HG02852 (cell line): Measurements from ENCODE around the gene OR2AT4.
"Not testable (repeated sequence)": the region's sequence is repeated elsewhere in the genome, so short reads cannot be mapped to it uniquely, and the experiment has no call there.

Experiments used
- ATAC-seq: cut with Tn5 transposase; IDR thresholded peaks from one replicate; pipeline ENCODE4 v1.9.1; 2021; ENCODE audit warnings: mild to moderate bottlenecking, moderate library complexity; ENCODE audit not compliant: unreplicated experiment

The OR2AT4 gene

GRCh38 chr11:75096456-75097172, at the start of gene OR2AT4:
OR2AT4 (minus strand) TSS chr11:75096876.
- no peak for ATAC-seq

- ATAC-seq = no peak
These were observed 49.4 kb upstream of the OR2AT4 start for GRCh38 chr11:75145972-75146519.

- no peak for ATAC-seq
These were observed 48.7 kb upstream of the OR2AT4 start for GRCh38 chr11:75145196-75145971.

- no peak for ATAC-seq
These were observed 48.0 kb upstream of the OR2AT4 start for GRCh38 chr11:75144716-75145014.

- no peak for ATAC-seq
These were observed 46.7 kb upstream of the OR2AT4 start for GRCh38 chr11:75143420-75143731.

GRCh38 chr11:75142714-75143419, 46.2 kb upstream of the OR2AT4 start:
- ATAC-seq = peak; percentile 52

GRCh38 chr11:75141166-75141565, 44.5 kb upstream of the OR2AT4 start:
- no peak for ATAC-seq

GRCh38 chr11:75140269-75141138, 43.8 kb upstream of the OR2AT4 start:
- peak; percentile 45 for ATAC-seq

GRCh38 chr11:75135651-75136050, 39.0 kb upstream of the OR2AT4 start:
- no peak for ATAC-seq

GRCh38 chr11:75135021-75135650, 38.5 kb upstream of the OR2AT4 start:
- ATAC-seq = no peak

- ATAC-seq = no peak
These were observed 37.3 kb upstream of the OR2AT4 start for GRCh38 chr11:75133976-75134375.

GRCh38 chr11:75132080-75132479, 35.4 kb upstream of the OR2AT4 start:
- ATAC-seq = no peak

- ATAC-seq = no peak
These were observed 29.9 kb upstream of the OR2AT4 start for GRCh38 chr11:75126564-75126963.

GRCh38 chr11:75118577-75118976, 21.9 kb upstream of the OR2AT4 start:
- no peak for ATAC-seq

- no peak for ATAC-seq
These were observed 17.8 kb upstream of the OR2AT4 start for GRCh38 chr11:75114465-75114864.

- ATAC-seq = no peak
These were observed 16.4 kb upstream of the OR2AT4 start for GRCh38 chr11:75113030-75113429.

- ATAC-seq = no peak
These were observed 15.5 kb upstream of the OR2AT4 start for GRCh38 chr11:75112200-75112599.

GRCh38 chr11:75107187-75107586, 10.5 kb upstream of the OR2AT4 start:
- ATAC-seq = no peak

- not testable (repeated sequence) for ATAC-seq
These were observed 9.4 kb upstream of the OR2AT4 start for GRCh38 chr11:75105967-75106681.

GRCh38 chr11:75105462-75105925, 8.8 kb upstream of the OR2AT4 start:
- no peak for ATAC-seq
